NCI-H446 (cell line): Measurements from ENCODE around the gene CNTNAP2.
"Not testable (repeated sequence)": the region's sequence is repeated elsewhere in the genome, so short reads cannot be mapped to it uniquely, and the experiment has no call there.

Experiments used
- DNase-seq, 2 experiments: peaks; one replicate each; lab custom pipeline; 2025; lab: John Stamatoyannopoulos, UW

Gene CNTNAP2

GRCh38 chr7:146885231-146885630 is 768.6 kb downstream of the CNTNAP2 start:
- peak in 1 of 2 experiments; percentile 6 for DNase-seq

GRCh38 chr7:146889806-146890555 is 773.4 kb downstream of the CNTNAP2 start:
- DNase-seq = peak; percentile 72 to 86

GRCh38 chr7:146892151-146892550 is 775.5 kb downstream of the CNTNAP2 start:
- no peak for DNase-seq

GRCh38 chr7:146894927-146895326 is 778.3 kb downstream of the CNTNAP2 start:
- DNase-seq = no peak

GRCh38 chr7:146902266-146902665 is 785.7 kb downstream of the CNTNAP2 start:
- no peak for DNase-seq

GRCh38 chr7:146902728-146903127 is 786.1 kb downstream of the CNTNAP2 start:
- DNase-seq = no peak

GRCh38 chr7:146905746-146906145 is 789.1 kb downstream of the CNTNAP2 start:
- DNase-seq = not testable (repeated sequence)

GRCh38 chr7:146922782-146923181 is 806.2 kb downstream of the CNTNAP2 start:
- DNase-seq = no peak

- DNase-seq = no peak
These were observed 810.2 kb downstream of the CNTNAP2 start for GRCh38 chr7:146926841-146927240.

- no peak for DNase-seq
These were observed 821.2 kb downstream of the CNTNAP2 start for GRCh38 chr7:146937836-146938235.

GRCh38 chr7:146943483-146943882 is 826.9 kb downstream of the CNTNAP2 start:
- DNase-seq = no peak

- DNase-seq = no peak
These were observed 832.1 kb downstream of the CNTNAP2 start for GRCh38 chr7:146948703-146949102.

- DNase-seq = peak; percentile 32 to 68
These were observed 839.7 kb downstream of the CNTNAP2 start for GRCh38 chr7:146956321-146956720.

- peak; percentile 40 to 51 for DNase-seq
These were observed 840.3 kb downstream of the CNTNAP2 start for GRCh38 chr7:146956853-146957252.

GRCh38 chr7:146960773-146961391 is 844.3 kb downstream of the CNTNAP2 start:
- DNase-seq = peak; percentile 11 to 19

- DNase-seq = peak; percentile 35 to 72
These were observed 845.0 kb downstream of the CNTNAP2 start for GRCh38 chr7:146961617-146962016.

- peak in 1 of 2 experiments; percentile 62 for DNase-seq
These were observed 849.7 kb downstream of the CNTNAP2 start for GRCh38 chr7:146966274-146966673.

GRCh38 chr7:146982482-146982881 is 865.9 kb downstream of the CNTNAP2 start:
- peak; percentile 73 to 91 for DNase-seq

- DNase-seq = no peak
These were observed 875.0 kb downstream of the CNTNAP2 start for GRCh38 chr7:146991596-146991995.

GRCh38 chr7:146993764-146994163 is 877.2 kb downstream of the CNTNAP2 start:
- no peak for DNase-seq

- DNase-seq = no peak
These were observed 891.9 kb downstream of the CNTNAP2 start for GRCh38 chr7:147008530-147008929.

- peak in 1 of 2 experiments; percentile 22 for DNase-seq
These were observed 896.1 kb downstream of the CNTNAP2 start for GRCh38 chr7:147012666-147013065.

- DNase-seq = peak; percentile 24 to 70
These were observed 897.2 kb downstream of the CNTNAP2 start for GRCh38 chr7:147013825-147014224.
